Heart left ventricle (tissue), 13 donors: ENCODE measurements around the gene STAT3.

Experiments
- POLR2A ChIP-seq, 2 donors: fragments of 450-650 bp; IDR thresholded peaks; one replicate each; pipeline ENCODE4 v1.6.1; 2017; ENCODE audit warnings: antibody characterized with exemption in 2 of 2, mild to moderate bottlenecking in 2 of 2, moderate library complexity in 2 of 2
- TF ChIP-seq, protein P1 (sequence below), 12 donors: fragments of 200-600 bp; sonication (generic) in 4 of 12; IDR thresholded peaks; one replicate each; pipeline versions ENCODE4 v1.5.0 to v1.8.0; 2018 to 2022; ENCODE audit warnings: antibody characterized with exemption in 12 of 12, mild to moderate bottlenecking in 5 of 12
- donor health status: ischemic (EF 13 %, LVEDD 7.1; RV severe dilation, severe dysfunction).
- donor health status: DM: no; HTN: yes; CAD: no.
- donor health status: DM: no; HTN: no; CAD: no.
- donor health status: ischemic (EF 25% LVEDD 6.9; RV normal size, moderate dysfunction).
- donor health status: ischemic (EF 25% LVEDD 5.7; RV mildly dilated, moderate dysfunction).
- donor health status: ischemic (EF 35%, LVEDD 5.7; RV mildly dilated, moderate dysfunction).
- donor health status: nonischemic (EF 11% LVEDD 7.7; RV severe dilation, severe dysfunction).
- donor health status: DM: yes; HTN: yes; CAD: no.
- donor health status: PGD.
- donor health status: ischemic (EF 29% LVEDD 5.4; RV normal size, mild dysfunction).
- donor health status: nonischemic (EF 23%, LVEDD 6.1; RV moderate dilation, normal function).

DNA sequence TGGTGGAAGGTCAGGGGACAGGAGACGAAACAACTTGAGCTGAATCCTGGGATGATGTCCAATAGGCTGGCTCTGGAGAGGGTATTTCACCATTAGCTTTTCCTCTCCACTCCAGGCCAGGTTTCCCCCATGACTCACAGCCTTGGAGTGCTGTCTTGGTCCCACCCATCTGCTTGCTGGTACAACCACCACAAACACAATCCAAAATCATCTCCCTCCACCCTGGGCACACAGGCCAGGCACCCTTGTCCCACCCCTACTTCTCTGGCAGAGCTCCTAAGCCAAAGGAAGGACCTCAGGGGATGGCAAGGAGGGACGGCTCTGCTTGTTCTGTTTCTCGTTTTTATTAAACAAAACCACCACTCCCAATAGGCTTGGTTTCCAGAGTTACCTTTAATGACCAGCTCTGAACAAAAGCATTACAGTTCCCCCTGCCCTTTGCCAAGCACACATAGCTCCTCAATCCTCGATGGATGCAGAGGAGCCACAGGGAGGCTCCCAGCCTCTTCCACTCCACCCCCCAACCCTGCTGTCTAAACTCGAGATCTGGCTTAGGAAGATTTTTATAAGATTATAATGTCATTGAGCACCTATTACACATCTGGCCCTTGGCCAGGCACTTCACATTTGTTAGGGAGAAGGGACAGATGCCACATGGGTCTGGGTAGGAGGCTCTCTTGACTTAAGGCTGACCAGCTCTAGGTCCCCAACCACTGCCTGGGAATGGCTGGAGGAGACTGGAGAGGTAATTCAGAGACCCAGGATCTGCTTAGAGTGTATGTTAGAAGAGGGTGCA, 21.5 kb upstream of the STAT3 start:
- TF ChIP-seq, protein P1, sequence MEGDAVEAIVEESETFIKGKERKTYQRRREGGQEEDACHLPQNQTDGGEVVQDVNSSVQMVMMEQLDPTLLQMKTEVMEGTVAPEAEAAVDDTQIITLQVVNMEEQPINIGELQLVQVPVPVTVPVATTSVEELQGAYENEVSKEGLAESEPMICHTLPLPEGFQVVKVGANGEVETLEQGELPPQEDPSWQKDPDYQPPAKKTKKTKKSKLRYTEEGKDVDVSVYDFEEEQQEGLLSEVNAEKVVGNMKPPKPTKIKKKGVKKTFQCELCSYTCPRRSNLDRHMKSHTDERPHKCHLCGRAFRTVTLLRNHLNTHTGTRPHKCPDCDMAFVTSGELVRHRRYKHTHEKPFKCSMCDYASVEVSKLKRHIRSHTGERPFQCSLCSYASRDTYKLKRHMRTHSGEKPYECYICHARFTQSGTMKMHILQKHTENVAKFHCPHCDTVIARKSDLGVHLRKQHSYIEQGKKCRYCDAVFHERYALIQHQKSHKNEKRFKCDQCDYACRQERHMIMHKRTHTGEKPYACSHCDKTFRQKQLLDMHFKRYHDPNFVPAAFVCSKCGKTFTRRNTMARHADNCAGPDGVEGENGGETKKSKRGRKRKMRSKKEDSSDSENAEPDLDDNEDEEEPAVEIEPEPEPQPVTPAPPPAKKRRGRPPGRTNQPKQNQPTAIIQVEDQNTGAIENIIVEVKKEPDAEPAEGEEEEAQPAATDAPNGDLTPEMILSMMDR (IDR thresholded peaks at IDR 0.05) = no peak
- no peak for TF ChIP-seq POLR2A (IDR thresholded peaks at IDR 0.05)
